Measurements from ENCODE around the gene PADI4.

The PADI4 gene

GRCh38 chr1:17333081-17333480 lies 25.1 kb downstream of the PADI4 start:
- no peaks in the 10 kb centered on the region for H3K9me3 ChIP-seq (ENCODE audit: control insufficient read depth, low read length)
- H3K27me3 ChIP-seq (ENCODE audit: control insufficient read depth, insufficient read depth, low read length), result no peaks in the 10 kb centered on the region
- H3K27ac ChIP-seq, result no peak overlapping the region
- H3K4me1 ChIP-seq, result no peaks in the 10 kb centered on the region
- no peak overlapping the region for H3K4me2 ChIP-seq (ENCODE audit: low read length)
- no peaks in the 10 kb centered on the region for H3K36me3 ChIP-seq (ENCODE audit: control insufficient read depth, insufficient read depth, low read length)
- no peaks in the 10 kb centered on the region for H3K79me2 ChIP-seq
- H2AFZ ChIP-seq, result no peak overlapping the region
- no peak overlapping the region for H3K4me3 ChIP-seq (ENCODE audit: low read depth, low read length)
- no peak overlapping the region for H3K9ac ChIP-seq
- TF ChIP-seq, protein P1, sequence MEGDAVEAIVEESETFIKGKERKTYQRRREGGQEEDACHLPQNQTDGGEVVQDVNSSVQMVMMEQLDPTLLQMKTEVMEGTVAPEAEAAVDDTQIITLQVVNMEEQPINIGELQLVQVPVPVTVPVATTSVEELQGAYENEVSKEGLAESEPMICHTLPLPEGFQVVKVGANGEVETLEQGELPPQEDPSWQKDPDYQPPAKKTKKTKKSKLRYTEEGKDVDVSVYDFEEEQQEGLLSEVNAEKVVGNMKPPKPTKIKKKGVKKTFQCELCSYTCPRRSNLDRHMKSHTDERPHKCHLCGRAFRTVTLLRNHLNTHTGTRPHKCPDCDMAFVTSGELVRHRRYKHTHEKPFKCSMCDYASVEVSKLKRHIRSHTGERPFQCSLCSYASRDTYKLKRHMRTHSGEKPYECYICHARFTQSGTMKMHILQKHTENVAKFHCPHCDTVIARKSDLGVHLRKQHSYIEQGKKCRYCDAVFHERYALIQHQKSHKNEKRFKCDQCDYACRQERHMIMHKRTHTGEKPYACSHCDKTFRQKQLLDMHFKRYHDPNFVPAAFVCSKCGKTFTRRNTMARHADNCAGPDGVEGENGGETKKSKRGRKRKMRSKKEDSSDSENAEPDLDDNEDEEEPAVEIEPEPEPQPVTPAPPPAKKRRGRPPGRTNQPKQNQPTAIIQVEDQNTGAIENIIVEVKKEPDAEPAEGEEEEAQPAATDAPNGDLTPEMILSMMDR (IDR thresholded peaks at IDR 0.05), result no peak

DNA sequence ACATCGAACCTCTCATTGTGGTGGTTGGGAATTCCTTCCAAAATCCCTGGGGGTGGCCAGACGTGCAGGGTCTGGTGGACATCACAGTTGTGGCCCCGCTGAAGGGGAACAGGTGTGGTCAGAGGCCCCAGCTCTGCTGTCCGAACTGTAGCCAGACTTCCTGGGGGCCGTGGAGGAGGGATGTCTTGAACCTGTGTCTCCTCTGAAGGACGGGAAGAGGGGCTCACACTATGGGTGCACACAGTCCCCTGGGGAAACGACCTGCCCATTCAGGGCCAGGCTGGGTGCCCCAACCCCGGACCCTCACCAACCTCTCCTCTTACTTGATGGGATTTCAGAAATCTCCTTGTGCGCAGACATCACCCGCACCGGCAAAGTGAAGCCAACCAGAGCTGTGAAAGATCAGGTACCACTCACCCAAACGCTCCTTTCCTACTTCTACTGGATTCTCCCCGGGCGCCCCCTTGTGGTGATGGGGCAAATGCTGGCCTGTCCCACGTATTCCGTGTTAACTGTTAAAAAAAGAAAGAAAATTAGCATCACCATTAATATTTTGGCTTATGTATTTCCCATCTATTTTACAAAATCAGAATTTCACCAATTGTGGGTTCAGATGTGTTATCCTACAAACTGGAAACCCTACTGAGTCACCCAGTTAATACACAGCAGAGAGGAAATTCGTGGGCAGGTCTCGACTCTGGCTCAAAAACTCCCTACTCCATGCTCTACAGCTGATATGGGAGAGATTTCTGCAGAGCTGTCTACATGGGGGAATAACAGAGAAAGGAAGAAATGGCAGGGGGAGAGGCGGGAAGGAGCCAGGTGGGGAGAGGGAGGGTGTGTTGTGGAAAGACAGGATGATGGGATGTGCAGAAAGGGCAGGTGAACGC lies 28.1 kb downstream of the PADI4 start:
- H3K9me3 ChIP-seq (ENCODE audit: control insufficient read depth, low read length), result no peaks in the 10 kb centered on the region
- no peak overlapping the region for H2AFZ ChIP-seq
- H3K79me2 ChIP-seq, result no peaks in the 10 kb centered on the region
- no peak overlapping the region for H3K9ac ChIP-seq
- no peaks in the 10 kb centered on the region for H3K27me3 ChIP-seq (ENCODE audit: control insufficient read depth, insufficient read depth, low read length)
- no peaks in the 10 kb centered on the region for H3K4me1 ChIP-seq
- H3K27ac ChIP-seq, result no peak overlapping the region
- TF ChIP-seq, protein P1 (IDR thresholded peaks at IDR 0.05), result peak; percentile 56
- H3K4me3 ChIP-seq (ENCODE audit: low read depth, low read length), result no peak overlapping the region
- no peaks in the 10 kb centered on the region for H3K36me3 ChIP-seq (ENCODE audit: control insufficient read depth, insufficient read depth, low read length)
- no peak overlapping the region for H3K4me2 ChIP-seq (ENCODE audit: low read length)

GRCh38 chr1:17338706-17339493 lies 30.9 kb downstream of the PADI4 start:
- Histone ChIP-seq H3K4me3 (ENCODE audit: low read depth, low read length) (no peak overlapping the region), H2AFZ (no peak overlapping the region), H3K27ac (no peak overlapping the region), H3K4me1 (no peaks in the 10 kb centered on the region), H3K9ac (no peak overlapping the region), H3K4me2 (ENCODE audit: low read length) (no peak overlapping the region), H3K27me3 (ENCODE audit: control insufficient read depth, insufficient read depth, low read length) (no peaks in the 10 kb centered on the region), H3K9me3 (ENCODE audit: control insufficient read depth, low read length) (no peaks in the 10 kb centered on the region), H3K79me2 (no peaks in the 10 kb centered on the region), H3K36me3 (ENCODE audit: control insufficient read depth, insufficient read depth, low read length) (no peaks in the 10 kb centered on the region)
- TF ChIP-seq, protein P1 (IDR thresholded peaks at IDR 0.05), result no peak

- TF ChIP-seq, protein P1 (IDR thresholded peaks at IDR 0.05), result no peak
- no peaks in the 10 kb centered on the region for H3K9me3 ChIP-seq (ENCODE audit: control insufficient read depth, low read length)
- no peak overlapping the region for H3K9ac ChIP-seq
- H3K4me2 ChIP-seq (ENCODE audit: low read length), result no peak overlapping the region
- no peaks in the 10 kb centered on the region for H3K27me3 ChIP-seq (ENCODE audit: control insufficient read depth, insufficient read depth, low read length)
- H3K36me3 ChIP-seq (ENCODE audit: control insufficient read depth, insufficient read depth, low read length), result no peaks in the 10 kb centered on the region
- H3K79me2 ChIP-seq, result no peaks in the 10 kb centered on the region
- H3K4me1 ChIP-seq, result no peaks in the 10 kb centered on the region
- no peak overlapping the region for H2AFZ ChIP-seq
- no peak overlapping the region for H3K4me3 ChIP-seq (ENCODE audit: low read depth, low read length)
- H3K27ac ChIP-seq, result no peak overlapping the region
These were observed 31.5 kb downstream of the PADI4 start for GRCh38 chr1:17339521-17339920.

All from parathyroid adenoma (tissue), 2 donors.